GM12878 (cell line): ENCODE results near the gene COL19A1. TPM values are rescaled to one million over a fixed set of nuclear protein-coding genes. Genes with fewer than 3 reads are reported as not detected.
"Not testable (repeated sequence)": the region's sequence is repeated elsewhere in the genome, so short reads cannot be mapped to it uniquely, and the experiment has no call there.

ENCODE experiments used
- ATAC-seq: fragments of 200-7000 bp; cut with Tn5 transposase; 3 replicates; pipeline ENCODE4 v1.9.1; 2020; ENCODE audit warnings: mild to moderate bottlenecking, moderate library complexity
- BruUV-seq: library from RNA; stranded (reverse); fragments of 400-500 nt; replicated peaks from 2 replicates; lab custom pipeline; 2021; lab: Mats Ljungman, UMichigan
- CTCF ChIA-PET: fragments of 300-600 bp; sonication (Branson Sonifier 250); formaldehyde crosslinking; extraction: SDS; loops from one replicate; lab custom pipeline; 2021; ENCODE audit warnings: inconsistent platforms; lab: Yijun Ruan, JAX
- POLR2A ChIA-PET: fragments of 350-600 bp; formaldehyde crosslinking; extraction: SDS; loops from one replicate; lab custom pipeline; 2021; ENCODE audit warnings: inconsistent platforms; lab: Charles Lee
- RAD21 ChIA-PET: fragments of 300-600 bp; sonication (Branson Sonifier 250); formaldehyde crosslinking; loops from one replicate; lab custom pipeline; 2023; ENCODE audit warnings: antibody characterized with exemption; ENCODE audit not compliant: unreplicated experiment; lab: Charles Lee
- SMC1A ChIA-PET: fragments of 300-600 bp; sonication (Branson Sonifier 250); formaldehyde crosslinking; loops from one replicate; lab custom pipeline; 2023; ENCODE audit not compliant: unreplicated experiment, uncharacterized antibody; lab: Charles Lee
- DNase-seq: peaks from one replicate; pipeline ENCODE4 v3.0.0-alpha.2; 2011; ENCODE audit warnings: low read depth, low spot score
- FAIRE-seq: peaks from 3 replicates; lab custom pipeline; 2011; peaks lifted over from hg19 to GRCh38; lab: Jason Lieb, UNC
- H2AFZ ChIP-seq: 2 replicates; pipeline ENCODE4 v1.6.0; 2011; ENCODE audit warnings: low read depth, low read length, control low read depth; ENCODE audit not compliant: control insufficient read depth
- H3K27ac ChIP-seq: 2 replicates; pipeline ENCODE4 v1.5.1; 2011; ENCODE audit warnings: control low read depth; ENCODE audit not compliant: control insufficient read depth, insufficient read depth
- H3K27me3 ChIP-seq, 2 experiments: replicated peaks in 1 of 2; 2 replicates each; pipeline versions ENCODE4 v1.6.0 to v1.6.1; 2011; ENCODE audit warnings: low read length in 1 of 2; ENCODE audit not compliant: control insufficient read depth in 2 of 2, insufficient read depth in 2 of 2
- H3K36me3 ChIP-seq, 2 experiments: 2 replicates each; pipeline ENCODE4 v1.5.1; 2011; ENCODE audit warnings: low read length in 1 of 2; ENCODE audit not compliant: control insufficient read depth in 2 of 2, insufficient read depth in 2 of 2
- H3K4me1 ChIP-seq: 2 replicates; pipeline ENCODE4 v1.6.1; 2011; ENCODE audit warnings: mild to moderate bottlenecking, low read length, moderate library complexity, mixed read lengths; ENCODE audit not compliant: control insufficient read depth, insufficient read depth
- H3K4me2 ChIP-seq: 2 replicates; pipeline ENCODE4 v1.6.0; 2011; ENCODE audit warnings: control low read depth; ENCODE audit not compliant: control insufficient read depth, insufficient read depth
- H3K4me3 ChIP-seq: fragments of 200-600 bp; sonication (generic); 2 replicates; pipeline ENCODE4 v1.5.1; 2016
- H3K79me2 ChIP-seq: 2 replicates; pipeline ENCODE4 v1.6.0; 2011; ENCODE audit warnings: low read length; ENCODE audit not compliant: control insufficient read depth, insufficient read depth
- H3K9ac ChIP-seq: 2 replicates; pipeline ENCODE4 v1.8.0; 2011; ENCODE audit warnings: low read length, control low read depth, mixed read lengths; ENCODE audit not compliant: control insufficient read depth, insufficient read depth
- H3K9me3 ChIP-seq: replicated peaks from 3 replicates; pipeline ENCODE4 v1.5.1; 2011; ENCODE audit warnings: mild to moderate bottlenecking, low read length; ENCODE audit not compliant: control insufficient read depth, insufficient read depth
- H4K20me1 ChIP-seq: 2 replicates; pipeline ENCODE4 v1.6.0; 2011; ENCODE audit not compliant: control insufficient read depth, insufficient read depth
- CREB1 ChIP-seq: IDR thresholded peaks from 2 replicates; pipeline ENCODE4 v1.6.1; 2012; ENCODE audit warnings: low read depth, mild to moderate bottlenecking, inconsistent platforms
- EGR1 ChIP-seq, 2 experiments: IDR thresholded peaks; 1 replicate in 1 of 2; 2 replicates in 1 of 2; pipeline ENCODE4 v1.6.1; 2011 to 2012; ENCODE audit warnings: low read depth in 2 of 2, low read length in 2 of 2, borderline replicate concordance in 1 of 2, mild to moderate bottlenecking in 1 of 2, moderate library complexity in 1 of 2
- MTA3 ChIP-seq: IDR thresholded peaks from 2 replicates; pipeline ENCODE4 v1.6.1; 2012; ENCODE audit warnings: low read length, inconsistent platforms, borderline replicate concordance
- NFYA ChIP-seq: IDR thresholded peaks from 2 replicates; pipeline ENCODE4 v1.6.1; 2011; ENCODE audit warnings: low read depth, mild to moderate bottlenecking, low read length, improper control_type of control experiment, borderline replicate concordance
- NR2C2 ChIP-seq: IDR thresholded peaks from 2 replicates; pipeline ENCODE4 v1.6.1; 2011; ENCODE audit warnings: borderline replicate concordance, low read depth; ENCODE audit not compliant: control insufficient read depth, insufficient read length
- PML ChIP-seq: IDR thresholded peaks from 2 replicates; pipeline ENCODE4 v1.6.1; 2012; ENCODE audit warnings: low read length, inconsistent platforms
- RB1 ChIP-seq: fragments of 450-650 bp; formaldehyde crosslinking; IDR thresholded peaks from 2 replicates; pipeline ENCODE4 v1.6.1; 2017; ENCODE audit warnings: mild to moderate bottlenecking, borderline replicate concordance
- RCOR1 ChIP-seq: conservative IDR thresholded peaks from 2 replicates; pipeline ENCODE4 v1.6.1; 2012; ENCODE audit warnings: low read depth, low read length, improper control_type of control experiment
- SRF ChIP-seq, 2 experiments: IDR thresholded peaks; 2 replicates each; pipeline ENCODE4 v1.6.1; 2011; ENCODE audit warnings: low read depth in 2 of 2, low read length in 2 of 2, mild to moderate bottlenecking in 1 of 2, moderate library complexity in 1 of 2
- ZNF274 ChIP-seq: IDR thresholded peaks from one replicate; pipeline ENCODE4 v1.8.0; 2011; ENCODE audit not compliant: insufficient read length, insufficient read depth
- WGBS: methylation state at CpG from one replicate; pipeline ENCODE4 v1.1.6; 2016; ENCODE audit warnings: low lambda C conversion rate; ENCODE audit not compliant: insufficient replicate concordance, insufficient coverage; ENCODE audit errors: missing lambda C conversion rate; 5-methylcytosine and 5-hydroxymethylcytosine counted together
- in situ Hi-C: fragments of 300-500 bp; cut with MboI; formaldehyde crosslinking; loops from 9 replicates; pipeline ENCODE4 v1.14.3; 2018; ENCODE audit warnings: mixed read lengths
- intact Hi-C: fragments of 100-400 bp; cut with micrococcal nuclease; formaldehyde crosslinking; loops from one replicate; pipeline ENCODE4 v1.14.2; 2022; ENCODE audit not compliant: unreplicated experiment
- polyA plus RNA-seq, 11 experiments: library from polyadenylated mRNA; depleted of rRNA in 4 of 11; unstranded in 6 of 11; stranded (reverse) in 5 of 11; fragments of >200 nt; fragmentation: Nextera tagmentation in 4 of 11; fragmentation: Illumina TruSeq in 1 of 11; extraction: Ambion mirVana in 4 of 11; extraction: Trizol in 1 of 11; gene quantifications; 1 replicate in 1 of 11; 2 replicates in 10 of 11; pipeline versions ENCODE4 v1.2.1 to v1.2.3, GENCODE V29; 2011 to 2016; ENCODE audit warnings: inconsistent platforms in 2 of 11, missing spikeins in 2 of 11, low read depth in 1 of 11
- total RNA-seq, 4 experiments: library from RNA; depleted of rRNA in 3 of 4; stranded (reverse); fragments of >200 nt in 3 of 4; fragmentation: Illumina TruSeq in 1 of 4; extraction: Trizol in 1 of 4; gene quantifications; 2 replicates each; pipeline versions ENCODE4 v1.2.1 to v1.2.3, GENCODE V29; 2013 to 2021
- TF ChIP-seq, protein P1 (sequence below): fragments of 450-650 bp; IDR thresholded peaks from 2 replicates; pipeline ENCODE4 v1.6.1; 2017; ENCODE audit warnings: antibody characterized with exemption, mild to moderate bottlenecking, moderate library complexity

Gene COL19A1
- total and polyA plus RNA-seq, 10 of the 15 experiments (the other 5 are each of a cell fraction or from before 2014, with no cell fraction given): 1.1 to 13.5 (median 4.1) TPM

DNA sequence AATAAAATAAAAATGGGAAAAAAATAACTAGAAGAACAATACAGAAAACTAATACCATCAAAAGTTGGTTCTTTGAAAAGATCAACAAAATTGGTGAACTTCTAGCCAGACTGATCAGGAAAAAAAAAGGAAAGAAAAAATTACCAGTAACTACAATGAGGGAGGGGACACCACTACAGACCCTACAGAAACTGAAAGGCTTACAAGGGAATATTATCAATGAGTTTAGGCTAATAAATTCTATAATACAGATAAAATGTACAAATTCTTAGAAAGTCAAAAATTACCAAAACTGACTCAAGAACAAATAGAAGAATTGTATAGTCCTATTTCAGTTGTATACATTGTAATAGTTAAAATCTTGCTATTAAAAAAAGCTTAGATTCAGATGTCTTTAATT is 141.8 kb downstream of the COL19A1 start:
- Histone ChIP-seq H4K20me1 (no peaks in the 10 kb centered on the region), H3K4me3 (no peak overlapping the region), H3K27me3 (no peaks in the 10 kb centered on the region), H3K4me1 (no peaks in the 10 kb centered on the region), H3K9me3 (peaks cover 3% of the 10 kb centered on the region; the same call in 2 of the 3 replicates), H2AFZ (no peak overlapping the region), H3K9ac (no peak overlapping the region), H3K27ac (no peak overlapping the region), H3K79me2 (no peaks in the 10 kb centered on the region), H3K36me3 (no peaks in the 10 kb centered on the region), H3K4me2 (no peak overlapping the region)
- CTCF ChIA-PET: no interaction called here
- FAIRE-seq (no peak), ATAC-seq (no peak), DNase-seq (no peak)
- TF ChIP-seq MTA3 (no peak), ZNF274 (no peak), CREB1 (no peak), NFYA (no peak), NR2C2 (no peak), SRF (IDR thresholded peaks at IDR 0.05; ENCODE audit: low read depth in 2 of 2, low read length in 2 of 2) (no peak), RB1 (no peak), PML (no peak), EGR1 (IDR thresholded peaks at IDR 0.05; ENCODE audit: borderline replicate concordance in 1 of 2, low read depth in 2 of 2, low read length in 2 of 2) (no peak), RCOR1 (no peak)
- TF ChIP-seq, protein P1, sequence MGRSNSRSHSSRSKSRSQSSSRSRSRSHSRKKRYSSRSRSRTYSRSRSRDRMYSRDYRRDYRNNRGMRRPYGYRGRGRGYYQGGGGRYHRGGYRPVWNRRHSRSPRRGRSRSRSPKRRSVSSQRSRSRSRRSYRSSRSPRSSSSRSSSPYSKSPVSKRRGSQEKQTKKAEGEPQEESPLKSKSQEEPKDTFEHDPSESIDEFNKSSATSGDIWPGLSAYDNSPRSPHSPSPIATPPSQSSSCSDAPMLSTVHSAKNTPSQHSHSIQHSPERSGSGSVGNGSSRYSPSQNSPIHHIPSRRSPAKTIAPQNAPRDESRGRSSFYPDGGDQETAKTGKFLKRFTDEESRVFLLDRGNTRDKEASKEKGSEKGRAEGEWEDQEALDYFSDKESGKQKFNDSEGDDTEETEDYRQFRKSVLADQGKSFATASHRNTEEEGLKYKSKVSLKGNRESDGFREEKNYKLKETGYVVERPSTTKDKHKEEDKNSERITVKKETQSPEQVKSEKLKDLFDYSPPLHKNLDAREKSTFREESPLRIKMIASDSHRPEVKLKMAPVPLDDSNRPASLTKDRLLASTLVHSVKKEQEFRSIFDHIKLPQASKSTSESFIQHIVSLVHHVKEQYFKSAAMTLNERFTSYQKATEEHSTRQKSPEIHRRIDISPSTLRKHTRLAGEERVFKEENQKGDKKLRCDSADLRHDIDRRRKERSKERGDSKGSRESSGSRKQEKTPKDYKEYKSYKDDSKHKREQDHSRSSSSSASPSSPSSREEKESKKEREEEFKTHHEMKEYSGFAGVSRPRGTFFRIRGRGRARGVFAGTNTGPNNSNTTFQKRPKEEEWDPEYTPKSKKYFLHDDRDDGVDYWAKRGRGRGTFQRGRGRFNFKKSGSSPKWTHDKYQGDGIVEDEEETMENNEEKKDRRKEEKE: no peak
- RAD21 ChIA-PET: no interaction called here
- POLR2A ChIA-PET: no interaction called here
- intact Hi-C loops: no loop called here
- SMC1A ChIA-PET: interaction anchor here (0.6 to 1.7 kb wide), 2 partner anchors 15 to 132 kb away, joined by 3 to 4 read pairs; no protein-coding TSS in a partner anchor
- in situ Hi-C loops: no loop called here
- no TSS peak for BruUV-seq

DNA sequence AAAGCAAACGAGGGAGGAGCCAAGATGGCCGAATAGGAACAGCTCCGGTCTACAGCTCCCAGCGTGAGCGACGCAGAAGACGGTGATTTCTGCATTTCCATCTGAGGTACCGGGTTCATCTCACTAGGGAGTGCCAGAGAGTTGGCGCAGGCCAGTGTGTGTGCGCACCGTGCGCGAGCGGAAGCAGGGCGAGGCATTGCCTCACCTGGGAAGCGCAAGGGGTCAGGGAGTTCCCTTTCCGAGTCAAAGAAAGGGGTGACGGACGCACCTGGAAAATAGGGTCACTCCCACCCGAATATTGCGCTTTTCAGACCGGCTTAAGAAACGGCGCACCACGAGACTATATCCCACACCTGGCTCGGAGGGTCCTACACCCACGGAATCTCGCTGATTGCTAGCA is 144.0 kb downstream of the COL19A1 start:
- ATAC-seq, RAD21 ChIA-PET, in situ Hi-C loops, H3K9me3 ChIP-seq, H2AFZ ChIP-seq, H3K4me3 ChIP-seq, intact Hi-C loops, H3K9ac ChIP-seq, H3K36me3 ChIP-seq, DNase-seq, H3K79me2 ChIP-seq, BruUV-seq, POLR2A ChIA-PET, H4K20me1 ChIP-seq, FAIRE-seq, H3K4me1 ChIP-seq, H3K27me3 ChIP-seq, H3K4me2 ChIP-seq, H3K27ac ChIP-seq: not testable (repeated sequence)
- ChIA-PET CTCF (interaction anchor here (1.1 kb wide), 1 partner anchor 17 kb away, joined by 3 read pairs; no protein-coding TSS in a partner anchor), SMC1A (interaction anchor here (1.0 kb wide), 1 partner anchor 20 kb away, joined by 3 read pairs; no protein-coding TSS in a partner anchor)
- 97% methylated on average over 28 of the region's 28 CpGs for WGBS
